Ishikawa (cell line): ENCODE measurements around the gene NHS.

Source experiments
- CEBPB ChIP-seq: IDR thresholded peaks from 2 replicates; pipeline ENCODE4 v1.6.1; 2012
- CREB1 ChIP-seq: IDR thresholded peaks from 2 replicates; pipeline ENCODE4 v1.6.1; 2012; ENCODE audit warnings: low read depth
- EGR1 ChIP-seq: IDR thresholded peaks from 2 replicates; pipeline ENCODE4 v1.6.1; 2012
- EP300 ChIP-seq: IDR thresholded peaks from 2 replicates; pipeline ENCODE4 v1.6.1; 2012; ENCODE audit warnings: borderline replicate concordance
- MAX ChIP-seq: IDR thresholded peaks from 2 replicates; pipeline ENCODE4 v1.6.1; 2012
- NFIC ChIP-seq: IDR thresholded peaks from 2 replicates; pipeline ENCODE4 v1.6.1; 2012
- RAD21 ChIP-seq: IDR thresholded peaks from 2 replicates; pipeline ENCODE4 v1.6.1; 2012; ENCODE audit warnings: low read depth
- REST ChIP-seq: IDR thresholded peaks from 2 replicates; pipeline ENCODE4 v1.6.1; 2012; ENCODE audit warnings: low read depth, mild to moderate bottlenecking
- TAF1 ChIP-seq: IDR thresholded peaks from 2 replicates; pipeline ENCODE4 v1.6.1; 2012; ENCODE audit warnings: low read depth, mild to moderate bottlenecking
- TCF12 ChIP-seq: IDR thresholded peaks from 2 replicates; pipeline ENCODE4 v1.6.1; 2012; ENCODE audit warnings: low read depth
- TEAD4 ChIP-seq: IDR thresholded peaks from 2 replicates; pipeline ENCODE4 v1.6.1; 2012
- USF1 ChIP-seq: IDR thresholded peaks from 2 replicates; pipeline ENCODE4 v1.6.1; 2012
- YY1 ChIP-seq: IDR thresholded peaks from 2 replicates; pipeline ENCODE4 v1.6.1; 2012; ENCODE audit warnings: low read depth
- ZBTB7A ChIP-seq: IDR thresholded peaks from 2 replicates; pipeline ENCODE4 v1.6.1; 2012; ENCODE audit warnings: low read depth

GRCh38 chrX:17581641-17582040, 206.6 kb downstream of the NHS start:
- TF ChIP-seq MAX (no peak), EP300 (no peak), CREB1 (no peak), REST (no peak), TAF1 (no peak), EGR1 (no peak), NFIC (no peak), CEBPB (no peak), TCF12 (no peak), YY1 (no peak), TEAD4 (no peak), ZBTB7A (no peak), USF1 (no peak), RAD21 (no peak)
